ENCODE measurements around the gene ID1.
"Not testable (repeated sequence)": the region's sequence is repeated elsewhere in the genome, so short reads cannot be mapped to it uniquely, and the experiment has no call there.

DNA sequence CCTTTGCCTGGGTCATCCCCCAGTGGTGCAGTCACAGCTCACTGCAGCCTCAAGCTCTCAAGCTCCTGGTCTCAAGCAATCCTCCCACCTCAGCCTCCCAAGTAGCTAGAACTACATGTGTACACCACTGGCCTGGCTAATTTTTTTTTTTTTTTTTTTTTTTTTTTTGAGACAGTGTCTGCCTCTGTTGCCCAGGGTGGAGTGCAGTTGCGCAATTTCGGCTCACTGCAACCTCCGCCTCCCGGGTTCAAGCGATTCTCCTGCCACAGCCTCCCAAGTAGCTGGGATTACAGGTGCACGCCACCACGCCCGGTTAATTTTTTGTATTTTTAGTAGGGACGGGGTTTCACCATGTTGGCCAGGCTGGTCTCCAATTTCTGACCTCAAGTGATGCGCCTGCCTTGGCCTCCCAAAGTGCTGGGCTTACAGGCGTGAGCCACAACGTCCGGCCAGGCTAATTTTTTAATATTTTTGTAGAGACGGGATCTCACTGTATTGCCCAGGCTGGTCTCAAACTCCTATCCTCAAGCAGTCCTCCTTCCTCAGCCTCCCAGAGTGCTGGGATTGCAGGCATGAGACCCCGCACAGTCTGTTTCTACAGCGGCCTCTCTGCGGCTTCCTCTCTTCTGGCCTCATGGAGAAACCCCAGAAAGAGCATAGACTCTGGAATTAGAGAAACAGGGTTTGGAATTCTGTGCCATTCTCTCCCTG is 25.0 kb upstream of the ID1 start:
- TF ChIP-seq POLR2A, CTCF (IDR thresholded peaks at IDR 0.05): not testable (repeated sequence)
